AG09309 (cell line): ENCODE results near the gene COL6A3.
A peak's percentile ranks its signal among the peaks of the same experiment; 100 is the strongest.
"Not testable (repeated sequence)": the region's sequence is repeated elsewhere in the genome, so short reads cannot be mapped to it uniquely, and the experiment has no call there.

Experiments used
- DNase-seq: peaks from one replicate; pipeline ENCODE4 v3.0.0-alpha.2; 2010; ENCODE audit warnings: low read depth
- H3K4me3 ChIP-seq: 2 replicates; pipeline ENCODE4 v1.5.1; 2011; ENCODE audit warnings: mild to moderate bottlenecking, low read depth, low read length, moderate library complexity; ENCODE audit not compliant: control insufficient read depth
- CTCF ChIP-seq: IDR thresholded peaks from 2 replicates; pipeline ENCODE4 v1.5.1; 2011; ENCODE audit warnings: mild to moderate bottlenecking, low read depth, low read length, inconsistent platforms; ENCODE audit not compliant: insufficient read depth, control insufficient read depth; ENCODE audit errors: missing control alignments

The COL6A3 gene

GRCh38 chr2:237304763-237305514 lies 109.0 kb downstream of the COL6A3 start:
- no peak for TF ChIP-seq CTCF
- peak; percentile 90 for DNase-seq
- no peak overlapping the region for H3K4me3 ChIP-seq

- H3K4me3 ChIP-seq, DNase-seq: not testable (repeated sequence)
Measured at GRCh38 chr2:237303244-237303643, 110.7 kb downstream of the COL6A3 start.

GRCh38 chr2:237301595-237301994 lies 112.4 kb downstream of the COL6A3 start:
- no peak for TF ChIP-seq CTCF
- no peak overlapping the region for H3K4me3 ChIP-seq
- DNase-seq, result no peak

- DNase-seq, result no peak
- TF ChIP-seq CTCF, result no peak
Measured at GRCh38 chr2:237300739-237301138, 113.2 kb downstream of the COL6A3 start.

GRCh38 chr2:237299906-237300305 lies 114.1 kb downstream of the COL6A3 start:
- DNase-seq, result peak; percentile 99
- H3K4me3 ChIP-seq, result no peak overlapping the region
- TF ChIP-seq CTCF, result no peak

More at GRCh38 chr2:237300739-237301138, 113.2 kb downstream of the COL6A3 start:
- H3K4me3 ChIP-seq, result no peak overlapping the region

GRCh38 chr2:237298151-237299118 lies 115.5 kb downstream of the COL6A3 start:
- TF ChIP-seq CTCF, result no peak
- peak; percentile 94 for DNase-seq
- H3K4me3 ChIP-seq, result no peak overlapping the region
